GM06990 (cell line): ENCODE data around the gene SMOC1.

Experiments used
- DNase-seq: peaks from one replicate; pipeline ENCODE4 v3.0.0-alpha.2; 2011; ENCODE audit not compliant: insufficient read length; ENCODE audit errors: extremely low read depth
- H3K27me3 ChIP-seq: replicated peaks from 2 replicates; pipeline ENCODE4 v1.6.0; 2011; ENCODE audit warnings: low read length; ENCODE audit not compliant: control insufficient read depth, insufficient read depth
- H3K36me3 ChIP-seq: 2 replicates; pipeline ENCODE4 v1.5.1; 2011; ENCODE audit warnings: low read length; ENCODE audit not compliant: control insufficient read depth, insufficient read depth
- H3K4me3 ChIP-seq: replicated peaks from 2 replicates; pipeline ENCODE4 v1.5.1; 2011; ENCODE audit warnings: low read depth, mild to moderate bottlenecking, control low read depth, low read length
- TF ChIP-seq, protein P1 (sequence below): IDR thresholded peaks from 2 replicates; pipeline ENCODE4 v1.5.1; 2011; ENCODE audit warnings: low read length, control low read depth, mild to moderate bottlenecking, inconsistent platforms; ENCODE audit not compliant: insufficient read depth, poor library complexity, severe bottlenecking

Gene SMOC1

DNA sequence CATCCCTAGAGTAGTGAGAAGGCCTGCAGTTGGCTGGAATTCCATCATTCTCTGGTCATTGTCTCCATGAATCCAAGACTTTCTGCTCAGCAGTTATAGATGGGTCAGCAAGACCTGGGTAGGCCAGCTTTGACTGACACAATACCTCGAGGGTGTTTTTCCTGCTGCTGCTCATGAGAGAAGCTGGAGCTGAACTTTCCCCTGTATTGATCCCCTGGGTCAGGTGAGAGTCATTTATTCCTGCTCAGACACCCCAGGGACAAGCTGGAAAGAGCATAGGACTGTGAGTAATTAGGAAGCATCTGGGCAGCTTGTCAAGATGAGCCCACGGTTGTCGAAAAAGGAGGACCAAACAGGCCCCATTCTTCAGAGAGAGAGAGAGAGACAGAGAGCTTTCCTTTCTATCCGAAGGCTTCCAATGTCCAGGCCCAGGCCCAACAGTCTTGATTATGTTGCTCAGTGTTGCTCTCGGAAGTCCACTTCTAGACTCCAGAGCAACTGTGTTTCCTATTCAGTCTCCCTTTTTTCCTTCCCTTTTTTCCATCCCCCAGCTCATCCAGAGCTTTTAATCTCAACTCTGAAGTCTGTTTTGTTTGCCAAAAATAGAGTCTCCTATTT lies 178.4 kb downstream of the SMOC1 start:
- no peak for DNase-seq
- H3K36me3 ChIP-seq, result no peaks in the 10 kb centered on the region
- TF ChIP-seq, protein P1, sequence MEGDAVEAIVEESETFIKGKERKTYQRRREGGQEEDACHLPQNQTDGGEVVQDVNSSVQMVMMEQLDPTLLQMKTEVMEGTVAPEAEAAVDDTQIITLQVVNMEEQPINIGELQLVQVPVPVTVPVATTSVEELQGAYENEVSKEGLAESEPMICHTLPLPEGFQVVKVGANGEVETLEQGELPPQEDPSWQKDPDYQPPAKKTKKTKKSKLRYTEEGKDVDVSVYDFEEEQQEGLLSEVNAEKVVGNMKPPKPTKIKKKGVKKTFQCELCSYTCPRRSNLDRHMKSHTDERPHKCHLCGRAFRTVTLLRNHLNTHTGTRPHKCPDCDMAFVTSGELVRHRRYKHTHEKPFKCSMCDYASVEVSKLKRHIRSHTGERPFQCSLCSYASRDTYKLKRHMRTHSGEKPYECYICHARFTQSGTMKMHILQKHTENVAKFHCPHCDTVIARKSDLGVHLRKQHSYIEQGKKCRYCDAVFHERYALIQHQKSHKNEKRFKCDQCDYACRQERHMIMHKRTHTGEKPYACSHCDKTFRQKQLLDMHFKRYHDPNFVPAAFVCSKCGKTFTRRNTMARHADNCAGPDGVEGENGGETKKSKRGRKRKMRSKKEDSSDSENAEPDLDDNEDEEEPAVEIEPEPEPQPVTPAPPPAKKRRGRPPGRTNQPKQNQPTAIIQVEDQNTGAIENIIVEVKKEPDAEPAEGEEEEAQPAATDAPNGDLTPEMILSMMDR, result no peak
- no peaks in the 10 kb centered on the region; the same call in 1 of the 2 replicates for H3K27me3 ChIP-seq
- no peak overlapping the region for H3K4me3 ChIP-seq

DNA sequence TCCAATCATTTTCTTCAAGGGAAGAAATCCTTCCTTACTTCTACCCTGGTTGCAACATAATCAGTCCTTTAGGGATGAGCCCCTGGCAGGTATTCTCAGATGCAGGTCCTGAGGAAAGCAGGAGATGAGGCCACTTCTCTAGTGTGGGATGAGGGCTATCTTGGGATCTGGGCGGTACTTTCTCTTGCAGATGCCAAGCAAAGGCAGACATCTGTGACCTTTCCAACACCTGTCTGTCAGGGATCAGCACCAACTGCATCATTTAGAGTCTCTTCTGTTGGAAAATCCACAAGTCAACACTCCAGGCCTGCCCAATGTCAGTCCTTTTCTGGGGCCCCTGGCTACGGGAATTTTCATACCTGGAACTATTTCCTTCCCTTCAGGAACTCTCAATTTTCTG lies 180.3 kb downstream of the SMOC1 start:
- no peaks in the 10 kb centered on the region for H3K36me3 ChIP-seq
- DNase-seq, result no peak
- no peaks in the 10 kb centered on the region; the same call in 1 of the 2 replicates for H3K27me3 ChIP-seq
- no peak overlapping the region for H3K4me3 ChIP-seq
- TF ChIP-seq, protein P1, result no peak

DNA sequence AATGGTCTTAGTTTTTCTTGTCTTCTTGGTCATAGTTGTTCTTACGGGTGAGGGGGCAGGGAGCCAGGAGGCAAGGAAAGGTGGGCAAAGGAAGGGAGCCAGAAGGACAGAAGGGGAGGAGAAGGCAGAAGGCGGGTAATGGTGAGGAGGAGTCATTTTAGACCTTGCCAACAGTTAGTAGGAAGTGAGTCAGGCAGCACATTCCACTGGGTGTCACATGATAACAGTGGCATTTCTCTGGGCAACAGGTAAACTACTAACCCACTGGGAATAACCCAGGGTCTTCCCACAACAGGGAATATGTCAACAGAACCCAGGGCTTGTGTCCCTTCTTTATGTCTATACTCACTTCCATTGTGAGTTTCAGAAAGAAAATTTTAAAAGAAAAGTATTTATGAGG lies 181.9 kb downstream of the SMOC1 start:
- DNase-seq, result no peak
- H3K36me3 ChIP-seq, result no peaks in the 10 kb centered on the region
- TF ChIP-seq, protein P1, result no peak
- no peak overlapping the region for H3K4me3 ChIP-seq
- no peaks in the 10 kb centered on the region; the same call in 1 of the 2 replicates for H3K27me3 ChIP-seq

DNA sequence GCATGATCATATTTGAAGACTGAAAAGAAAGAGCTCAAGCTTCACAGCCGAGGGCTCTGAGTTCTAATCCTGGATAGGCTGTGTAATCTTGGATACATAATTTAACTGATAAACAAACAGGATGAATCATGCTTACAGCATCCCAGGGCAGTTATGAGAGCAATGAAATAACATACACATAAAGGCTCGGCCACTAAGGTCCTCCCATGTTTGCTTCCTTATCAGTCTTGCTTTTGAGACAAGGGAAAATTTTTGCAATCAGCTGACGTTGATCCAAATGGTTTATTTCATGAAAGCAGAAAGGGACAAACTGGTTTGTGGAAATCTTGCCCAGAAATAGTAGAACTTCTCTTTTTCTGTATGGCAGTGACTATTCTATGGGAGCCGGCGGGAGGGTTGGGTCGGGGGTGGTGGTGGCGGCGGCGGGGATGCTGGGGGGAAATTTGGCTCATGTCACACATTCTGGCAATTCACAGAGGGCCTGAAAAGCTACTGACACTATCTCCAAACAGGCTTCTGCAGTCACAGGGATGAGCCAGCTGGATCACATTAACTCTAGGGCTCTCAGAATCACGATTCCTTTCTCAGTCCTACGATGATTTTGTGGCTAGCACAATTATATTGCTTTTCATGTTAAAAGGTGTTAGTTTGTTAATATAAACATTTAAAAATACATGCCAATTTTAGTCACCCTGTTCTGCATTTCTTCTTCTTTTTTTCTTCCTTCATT lies 185.1 kb downstream of the SMOC1 start:
- H3K36me3 ChIP-seq, result no peaks in the 10 kb centered on the region
- TF ChIP-seq, protein P1, result no peak
- H3K4me3 ChIP-seq, result no peak overlapping the region
- no peaks in the 10 kb centered on the region; the same call in 1 of the 2 replicates for H3K27me3 ChIP-seq
- DNase-seq, result no peak

DNA sequence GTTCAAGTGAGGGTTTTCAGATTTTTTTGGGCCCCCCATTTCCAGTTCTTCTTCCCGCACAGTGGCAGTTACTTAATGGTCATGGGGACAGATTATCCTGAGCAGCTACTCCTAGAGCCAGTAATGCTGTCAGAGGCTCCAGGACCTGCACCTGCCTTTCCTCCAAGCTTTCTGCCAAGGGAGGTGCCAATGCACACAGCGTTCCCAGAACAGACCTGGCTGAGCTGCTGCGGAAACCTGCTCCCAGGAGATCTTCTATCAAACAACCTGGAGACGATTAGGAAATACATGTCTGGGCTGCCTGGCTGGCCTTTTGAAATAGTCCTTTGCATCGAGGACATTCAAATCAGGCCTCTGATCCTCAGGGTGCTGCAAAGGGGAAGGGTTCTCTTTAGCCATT lies 188.6 kb downstream of the SMOC1 start:
- Histone ChIP-seq H3K36me3 (no peaks in the 10 kb centered on the region), H3K4me3 (no peak overlapping the region), H3K27me3 (no peaks in the 10 kb centered on the region; the same call in 1 of the 2 replicates)
- DNase-seq, result no peak
- TF ChIP-seq, protein P1, result no peak
